Hepatocyte (in vitro differentiated cells): ENCODE results near the gene ADAMTSL3.
"Not testable (repeated sequence)": the region's sequence is repeated elsewhere in the genome, so short reads cannot be mapped to it uniquely, and the experiment has no call there.

Source experiments
- CTCF ChIP-seq: fragments of 200-600 bp; sonication (generic); IDR thresholded peaks from 2 replicates; pipeline ENCODE4 v1.5.1; 2016; ENCODE audit warnings: antibody characterized with exemption, mild to moderate bottlenecking; ENCODE audit not compliant: poor library complexity
- EZH2 ChIP-seq: fragments of 200-600 bp; sonication (generic); IDR thresholded peaks from 2 replicates; pipeline ENCODE4 v1.6.1; 2016; ENCODE audit warnings: antibody characterized with exemption, mild to moderate bottlenecking, borderline replicate concordance

GRCh38 chr15:84086071-84086470 lies 432.1 kb downstream of the ADAMTSL3 start:
- not testable (repeated sequence) for TF ChIP-seq CTCF, EZH2
